H54 (cell line): ENCODE measurements around the gene NACC2.
A peak's percentile ranks its signal among the peaks of the same experiment; 100 is the strongest.
"Not testable (repeated sequence)": the region's sequence is repeated elsewhere in the genome, so short reads cannot be mapped to it uniquely, and the experiment has no call there.

Source experiments
- DNase-seq: peaks from one replicate; pipeline ENCODE4 v3.0.0; 2011; ENCODE audit warnings: low spot score, mixed read lengths; ENCODE audit not compliant: insufficient read length
- FAIRE-seq: peaks from 3 replicates; lab custom pipeline; 2011; peaks lifted over from hg19 to GRCh38; lab: Jason Lieb, UNC
- POLR2A ChIP-seq: IDR thresholded peaks from 2 replicates; pipeline ENCODE4 v1.6.1; 2011; ENCODE audit warnings: low read depth, mild to moderate bottlenecking, low read length

The NACC2 gene

DNA sequence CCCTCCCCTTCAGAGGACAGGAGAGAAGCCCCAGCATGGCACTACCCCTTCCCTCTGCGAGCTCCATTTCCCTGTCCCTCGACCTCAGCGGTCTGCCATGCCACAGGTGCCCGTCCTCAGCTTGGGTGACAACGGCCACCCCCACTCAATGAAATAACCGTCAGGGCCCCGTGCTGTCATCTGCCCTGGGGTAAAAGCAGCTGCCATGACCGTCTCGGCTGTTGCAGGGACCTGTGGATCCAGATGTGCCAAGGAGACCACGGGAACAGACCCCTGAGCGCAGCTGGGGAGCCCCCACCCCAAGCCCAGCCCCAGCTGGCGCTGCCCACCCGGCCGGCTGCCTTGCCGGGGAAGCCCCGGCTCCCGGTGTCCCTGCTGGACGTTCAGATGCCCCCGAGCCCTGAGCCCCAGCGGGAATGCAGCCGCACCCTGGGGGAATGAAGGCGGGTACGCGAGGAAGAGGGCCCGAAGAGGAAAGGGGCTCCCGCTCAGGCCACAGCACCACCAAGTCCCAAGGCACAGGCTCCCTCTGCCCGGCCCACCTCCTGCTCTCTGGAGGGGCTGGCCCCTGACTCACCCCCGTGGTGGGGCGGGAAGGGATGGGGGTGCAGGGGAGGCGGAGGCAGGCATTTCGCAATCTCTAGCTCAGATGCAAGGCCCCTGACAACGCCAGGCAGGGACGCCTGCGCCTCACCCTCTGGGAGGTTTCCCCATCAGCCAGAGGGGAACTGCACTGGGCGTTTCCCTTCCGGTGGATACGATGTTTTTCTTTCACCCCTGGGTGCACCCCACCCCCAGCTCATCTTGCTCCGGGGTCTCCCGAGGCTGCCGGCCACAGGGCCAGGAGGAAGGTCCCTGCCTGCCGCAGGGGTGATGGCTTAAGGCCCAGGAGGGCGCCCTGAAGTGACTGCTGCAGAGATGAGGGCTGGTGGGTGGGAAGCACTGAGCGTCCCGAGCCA lies 49.2 kb downstream of the NACC2 start:
- no peak for FAIRE-seq
- DNase-seq = no peak
- no peak for TF ChIP-seq POLR2A

- FAIRE-seq (no peak), DNase-seq (no peak)
- TF ChIP-seq POLR2A = no peak
Observed at GRCh38 chr9:136044971-136045594, 50.0 kb downstream of the NACC2 start.

- FAIRE-seq (no peak), DNase-seq (no peak)
- TF ChIP-seq POLR2A = no peak
Observed at GRCh38 chr9:136044207-136044970, 50.7 kb downstream of the NACC2 start.

GRCh38 chr9:136043441-136043991 lies 51.6 kb downstream of the NACC2 start:
- no peak for TF ChIP-seq POLR2A
- no peak for FAIRE-seq
- no peak for DNase-seq

- TF ChIP-seq POLR2A = no peak
- FAIRE-seq (no peak), DNase-seq (no peak)
Observed at GRCh38 chr9:136042541-136042940, 52.5 kb downstream of the NACC2 start.

DNA sequence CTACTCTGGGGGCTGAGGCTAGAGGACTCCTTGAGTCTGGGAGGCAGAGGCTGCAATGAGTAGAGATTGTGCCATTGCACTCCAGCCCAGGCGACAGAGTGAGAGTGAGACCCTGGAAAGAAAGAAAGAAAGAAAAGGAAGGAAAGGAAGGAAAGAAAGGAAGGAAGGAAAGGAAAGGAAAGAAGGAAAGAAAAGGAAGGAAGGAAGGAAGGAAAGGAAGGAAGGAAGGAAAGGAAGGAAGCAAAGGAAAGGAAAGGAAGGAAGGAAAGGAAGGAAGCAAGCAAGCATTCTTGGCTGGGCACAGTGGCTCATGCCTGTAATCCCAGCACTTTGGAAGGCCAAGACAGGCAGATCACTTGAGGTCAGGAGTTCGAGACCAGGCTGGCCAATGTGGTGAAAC lies 54.2 kb downstream of the NACC2 start:
- not testable (repeated sequence) for FAIRE-seq, DNase-seq

GRCh38 chr9:136039488-136039887 lies 55.6 kb downstream of the NACC2 start:
- TF ChIP-seq POLR2A = no peak
- FAIRE-seq = peak; percentile 53
- DNase-seq = no peak

GRCh38 chr9:136036848-136037247 lies 58.2 kb downstream of the NACC2 start:
- no peak for FAIRE-seq
- TF ChIP-seq POLR2A = no peak

GRCh38 chr9:136036050-136036449 lies 59.0 kb downstream of the NACC2 start:
- no peak for FAIRE-seq
- no peak for DNase-seq

More at GRCh38 chr9:136036848-136037247, 58.2 kb downstream of the NACC2 start:
- DNase-seq = no peak

GRCh38 chr9:136031741-136032730 lies 63.1 kb downstream of the NACC2 start:
- no peak for TF ChIP-seq POLR2A
- FAIRE-seq (no peak), DNase-seq (no peak)

More at GRCh38 chr9:136036050-136036449, 59.0 kb downstream of the NACC2 start:
- no peak for TF ChIP-seq POLR2A

DNA sequence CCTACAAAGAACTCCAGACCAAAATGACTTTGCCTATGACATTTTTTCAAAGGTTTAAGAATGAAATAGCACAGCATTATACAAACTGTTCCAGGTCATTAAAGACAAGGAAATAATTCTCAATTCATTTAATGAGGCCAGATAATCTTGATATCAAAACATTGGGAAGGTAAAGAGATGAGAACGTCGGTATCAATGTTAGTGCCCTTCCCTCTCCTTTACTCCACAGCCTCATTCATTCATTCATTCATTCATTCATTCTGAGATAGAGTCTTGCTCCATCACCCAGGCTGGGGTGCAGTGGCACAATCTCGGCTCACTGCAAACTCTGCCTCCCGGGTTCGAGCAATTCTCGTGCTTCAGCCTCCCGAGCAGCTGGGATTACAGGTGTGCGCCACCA lies 64.0 kb downstream of the NACC2 start:
- DNase-seq (no peak), FAIRE-seq (no peak)
- TF ChIP-seq POLR2A = no peak

- DNase-seq (no peak), FAIRE-seq (no peak)
- no peak for TF ChIP-seq POLR2A
Observed at GRCh38 chr9:136029556-136029955, 65.5 kb downstream of the NACC2 start.

DNA sequence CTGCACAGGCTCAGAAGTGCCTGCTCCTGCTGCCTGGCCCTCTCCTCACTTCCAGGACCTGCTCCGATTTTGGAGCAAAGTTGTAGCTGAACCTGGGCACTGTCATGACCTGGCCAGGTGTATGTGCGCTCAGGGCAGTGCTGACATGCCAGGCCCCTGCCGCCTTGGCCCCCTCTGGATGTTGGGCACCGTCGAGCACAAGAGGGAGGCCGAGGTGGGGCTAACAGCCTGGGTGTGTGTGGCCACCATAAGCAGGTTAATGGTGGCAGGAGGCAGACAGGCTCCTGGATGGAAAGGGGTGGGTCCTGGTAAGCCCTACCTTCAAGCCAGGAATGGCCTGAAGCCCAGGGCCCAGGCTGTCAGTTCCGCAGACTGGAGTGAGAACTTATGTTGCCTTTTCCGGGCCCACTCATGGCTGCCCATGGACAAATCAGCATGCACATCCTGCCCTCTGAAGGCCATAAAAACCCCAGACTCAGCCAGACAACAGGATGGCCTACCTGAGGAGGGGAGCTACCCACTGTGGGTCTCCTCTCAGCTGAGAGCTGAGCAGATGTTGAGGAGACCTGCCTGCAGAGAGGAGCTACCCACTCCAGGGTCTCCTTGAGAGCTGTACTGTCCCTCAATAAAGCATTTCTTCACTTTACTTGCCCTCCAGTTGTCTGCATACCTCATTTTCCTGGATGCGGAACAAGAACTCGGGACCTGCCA lies 66.2 kb downstream of the NACC2 start:
- no peak for TF ChIP-seq POLR2A
- DNase-seq (no peak), FAIRE-seq (no peak)

DNA sequence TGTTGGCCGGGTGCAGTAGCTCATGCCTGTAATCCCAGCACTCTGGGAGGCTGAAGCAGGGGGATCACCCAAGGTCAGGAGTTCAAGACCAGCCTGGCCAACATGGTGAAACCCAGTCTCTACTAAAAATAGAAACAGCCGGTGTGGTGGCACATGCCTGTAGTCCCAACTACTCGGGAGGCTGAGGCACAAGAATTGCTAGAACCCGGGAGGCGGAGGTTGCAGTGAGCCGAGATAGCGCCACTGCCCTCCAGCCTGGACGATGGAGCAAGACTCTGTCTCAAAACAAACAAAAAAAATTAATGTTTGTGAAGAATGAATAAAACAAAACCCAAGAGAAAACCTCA lies 68.2 kb downstream of the NACC2 start:
- DNase-seq, FAIRE-seq: not testable (repeated sequence)
